ENCODE measurements around the gene GFRA4.

- TF ChIP-seq ZNF692 (tag by site-specific recombination; IDR thresholded peaks at IDR 0.05) (no peak), ZBTB26 (tag by site-specific recombination; optimal IDR thresholded peaks at IDR 0.05) (no peak), ZNF701 (tag by site-specific recombination; IDR thresholded peaks at IDR 0.05) (no peak), PBX3 (CRISPR knock-in tag; IDR thresholded peaks at IDR 0.05) (no peak), CTCF (tag by site-specific recombination; IDR thresholded peaks at IDR 0.05) (no peak), ZNF558 (tag by site-specific recombination; IDR thresholded peaks at IDR 0.05) (no peak)
Observed at GRCh38 chr20:3658019-3658715, 5.0 kb downstream of the GFRA4 start.
